Kidney epithelial cell (primary cell): Measurements from ENCODE around the gene ANKRD28. TPM values are rescaled to one million over a fixed set of nuclear protein-coding genes. Genes with fewer than 3 reads are reported as not detected.
"Not testable (repeated sequence)": the region's sequence is repeated elsewhere in the genome, so short reads cannot be mapped to it uniquely, and the experiment has no call there.

Source experiments
- DNase-seq: peaks from one replicate; pipeline ENCODE4 v3.0.0-alpha.2; 2010; ENCODE audit warnings: low read depth
- H3K27me3 ChIP-seq: 2 replicates; pipeline ENCODE4 v1.6.0; 2011; ENCODE audit warnings: low read length; ENCODE audit not compliant: control insufficient read depth, insufficient read depth
- H3K36me3 ChIP-seq: 2 replicates; pipeline ENCODE4 v1.5.1; 2011; ENCODE audit warnings: low read length; ENCODE audit not compliant: control insufficient read depth, insufficient read depth
- H3K4me3 ChIP-seq: 2 replicates; pipeline ENCODE4 v1.5.1; 2011; ENCODE audit warnings: low read depth, mild to moderate bottlenecking, control low read depth, low read length
- total RNA-seq: library from RNA; depleted of rRNA; stranded (reverse); fragments of >200 nt; gene quantifications from 2 replicates; pipeline ENCODE4 v1.2.3, GENCODE V29; 2015
- TF ChIP-seq, protein P1 (sequence below): IDR thresholded peaks from 2 replicates; pipeline ENCODE4 v1.5.1; 2011; ENCODE audit warnings: mild to moderate bottlenecking, moderate library complexity, low read length, control low read depth, inconsistent platforms; ENCODE audit not compliant: insufficient read depth, poor library complexity, severe bottlenecking

The ANKRD28 gene
- total RNA-seq, 1 donor from 2014 or later, result 27.4 TPM

GRCh38 chr3:15754047-15754446 is 43.7 kb downstream of the ANKRD28 start:
- Histone ChIP-seq H3K4me3 (no peak overlapping the region), H3K27me3 (no peaks in the 10 kb centered on the region), H3K36me3 (peaks cover 1% of the 10 kb centered on the region)
- TF ChIP-seq, protein P1, sequence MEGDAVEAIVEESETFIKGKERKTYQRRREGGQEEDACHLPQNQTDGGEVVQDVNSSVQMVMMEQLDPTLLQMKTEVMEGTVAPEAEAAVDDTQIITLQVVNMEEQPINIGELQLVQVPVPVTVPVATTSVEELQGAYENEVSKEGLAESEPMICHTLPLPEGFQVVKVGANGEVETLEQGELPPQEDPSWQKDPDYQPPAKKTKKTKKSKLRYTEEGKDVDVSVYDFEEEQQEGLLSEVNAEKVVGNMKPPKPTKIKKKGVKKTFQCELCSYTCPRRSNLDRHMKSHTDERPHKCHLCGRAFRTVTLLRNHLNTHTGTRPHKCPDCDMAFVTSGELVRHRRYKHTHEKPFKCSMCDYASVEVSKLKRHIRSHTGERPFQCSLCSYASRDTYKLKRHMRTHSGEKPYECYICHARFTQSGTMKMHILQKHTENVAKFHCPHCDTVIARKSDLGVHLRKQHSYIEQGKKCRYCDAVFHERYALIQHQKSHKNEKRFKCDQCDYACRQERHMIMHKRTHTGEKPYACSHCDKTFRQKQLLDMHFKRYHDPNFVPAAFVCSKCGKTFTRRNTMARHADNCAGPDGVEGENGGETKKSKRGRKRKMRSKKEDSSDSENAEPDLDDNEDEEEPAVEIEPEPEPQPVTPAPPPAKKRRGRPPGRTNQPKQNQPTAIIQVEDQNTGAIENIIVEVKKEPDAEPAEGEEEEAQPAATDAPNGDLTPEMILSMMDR, result no peak
- no peak for DNase-seq

DNA sequence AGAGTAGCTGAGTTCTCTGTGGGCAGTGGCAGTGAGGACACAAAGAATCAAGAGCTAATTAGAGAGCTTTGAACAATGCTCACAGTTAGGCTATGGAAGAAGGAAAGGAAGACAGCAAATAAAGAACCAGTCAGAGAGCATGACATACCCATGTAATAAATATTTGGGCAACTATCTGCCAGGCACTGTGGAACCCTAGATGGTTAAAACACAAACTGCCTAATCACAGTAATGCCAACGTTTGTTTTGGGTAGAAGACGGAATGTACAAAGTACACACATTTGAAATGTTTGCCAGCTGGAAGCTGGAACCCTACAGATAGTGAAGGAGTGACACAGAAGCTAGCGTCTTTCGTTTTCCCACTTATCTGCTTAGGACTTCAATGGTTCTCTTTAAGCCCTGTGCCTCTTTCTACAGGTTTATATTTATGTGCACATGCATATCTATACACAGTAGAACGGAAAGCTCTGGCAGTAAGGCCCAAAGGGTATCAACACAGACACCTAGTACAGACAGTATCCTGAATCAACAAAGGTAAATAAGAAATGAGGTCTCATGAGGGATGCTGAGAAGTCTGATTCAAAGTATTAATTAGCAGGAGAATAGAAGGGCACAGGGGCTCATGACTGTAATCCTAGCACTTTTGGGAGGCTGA is 44.6 kb downstream of the ANKRD28 start:
- no peak overlapping the region for H3K4me3 ChIP-seq
- DNase-seq, result no peak
- TF ChIP-seq, protein P1, result no peak
- peaks cover 1% of the 10 kb centered on the region for H3K36me3 ChIP-seq
- H3K27me3 ChIP-seq, result no peaks in the 10 kb centered on the region

GRCh38 chr3:15750879-15751278 is 46.9 kb downstream of the ANKRD28 start:
- H3K27me3 ChIP-seq, result no peaks in the 10 kb centered on the region
- no peak for DNase-seq
- H3K36me3 ChIP-seq, result peaks cover 1% of the 10 kb centered on the region
- TF ChIP-seq, protein P1, result no peak
- H3K4me3 ChIP-seq, result no peak overlapping the region

- TF ChIP-seq, protein P1, result no peak
- H3K27me3 ChIP-seq, result no peaks in the 10 kb centered on the region
- no peak for DNase-seq
- no peak overlapping the region for H3K4me3 ChIP-seq
- H3K36me3 ChIP-seq, result peaks cover 1% of the 10 kb centered on the region
Measured at GRCh38 chr3:15750143-15750542, 47.6 kb downstream of the ANKRD28 start.

DNA sequence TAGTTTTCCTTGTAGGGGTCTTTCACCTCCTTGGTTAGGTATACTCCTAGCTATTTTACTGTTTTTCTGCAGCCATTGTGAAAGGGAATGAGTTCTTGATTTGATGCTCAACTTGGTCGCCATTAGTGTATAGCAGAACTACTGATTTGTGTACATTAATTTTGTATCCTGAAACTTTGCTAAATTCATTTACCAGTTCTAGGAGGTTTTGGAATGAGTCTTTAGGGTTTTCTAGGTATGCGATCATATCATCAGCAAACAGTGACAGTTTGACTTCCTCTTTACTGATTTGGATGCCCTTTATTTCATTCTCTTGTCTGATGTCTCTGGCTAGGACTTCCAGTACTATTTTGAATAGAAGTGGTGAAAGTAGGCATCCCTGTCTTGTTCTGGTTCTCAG is 51.9 kb downstream of the ANKRD28 start:
- not testable (repeated sequence) for DNase-seq, H3K27me3 ChIP-seq, H3K4me3 ChIP-seq, H3K36me3 ChIP-seq

DNA sequence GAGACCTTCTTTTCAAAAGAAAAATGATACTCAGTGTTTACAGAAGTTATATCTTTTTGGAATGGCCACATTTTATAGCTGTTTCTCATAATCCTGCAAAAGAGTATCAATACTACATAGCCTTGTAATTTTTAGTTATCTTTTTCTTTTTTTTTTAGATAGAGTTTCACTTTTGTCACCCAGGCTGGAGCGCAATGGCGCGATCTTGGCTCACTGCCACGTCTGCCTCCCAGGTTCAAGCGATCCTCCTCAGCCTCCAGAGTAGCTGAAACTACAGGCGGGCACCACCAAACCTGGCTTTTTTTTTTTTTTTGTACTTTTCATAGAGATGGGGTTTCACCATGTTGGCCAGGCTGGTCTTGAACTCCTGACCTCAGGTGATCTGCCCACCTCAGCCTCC is 53.6 kb downstream of the ANKRD28 start:
- no peaks in the 10 kb centered on the region for H3K36me3 ChIP-seq
- H3K27me3 ChIP-seq, result no peaks in the 10 kb centered on the region
- no peak overlapping the region for H3K4me3 ChIP-seq
- DNase-seq, result no peak
- TF ChIP-seq, protein P1, result no peak
